HK-2 (cell line): ENCODE results near the gene FBXO30.

Source experiments
- DNase-seq: peaks from one replicate; pipeline ENCODE4 v3.0.0-alpha.2; 2018; ENCODE audit not compliant: unreplicated experiment

Gene FBXO30

GRCh38 chr6:145755682-145756081 lies 58.9 kb downstream of the FBXO30 start:
- DNase-seq, result no peak

DNA sequence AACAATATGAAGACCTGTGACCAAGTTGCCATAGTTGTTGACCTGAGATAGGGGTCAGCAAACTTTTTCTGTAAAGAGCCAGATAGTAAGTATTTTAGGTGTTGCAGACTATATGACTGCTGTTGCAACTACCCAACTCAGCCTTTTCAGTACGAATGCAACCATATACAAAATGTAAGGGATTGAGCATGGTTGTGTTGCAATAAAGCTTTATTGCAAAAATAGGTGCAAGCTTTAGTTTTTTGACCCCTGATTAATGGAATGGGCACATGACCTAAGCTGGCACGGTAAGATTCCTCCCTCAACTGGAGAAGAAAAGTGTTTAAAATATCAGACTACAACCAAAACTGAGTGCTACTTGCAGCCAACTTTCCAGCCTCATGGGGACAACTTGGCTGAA lies 62.0 kb downstream of the FBXO30 start:
- no peak for DNase-seq

DNA sequence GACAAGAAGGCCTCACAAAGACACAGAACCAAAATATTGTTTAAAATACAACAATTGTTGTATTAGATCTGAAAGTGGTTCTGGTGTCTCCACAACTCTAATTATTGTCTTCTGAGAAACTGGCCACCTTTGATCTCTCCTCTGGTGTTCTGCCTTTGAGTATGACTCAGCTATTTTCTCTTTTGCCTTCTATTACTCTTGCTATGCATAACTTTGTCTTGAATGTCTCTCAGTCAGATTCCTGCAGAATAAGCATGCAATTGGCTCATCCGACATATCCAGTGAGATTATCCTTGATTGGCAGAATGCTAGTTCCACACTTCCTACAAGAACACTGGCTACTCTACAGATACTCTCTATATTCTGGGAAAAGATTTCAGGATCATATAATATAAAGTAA lies 65.0 kb downstream of the FBXO30 start:
- DNase-seq, result no peak

DNA sequence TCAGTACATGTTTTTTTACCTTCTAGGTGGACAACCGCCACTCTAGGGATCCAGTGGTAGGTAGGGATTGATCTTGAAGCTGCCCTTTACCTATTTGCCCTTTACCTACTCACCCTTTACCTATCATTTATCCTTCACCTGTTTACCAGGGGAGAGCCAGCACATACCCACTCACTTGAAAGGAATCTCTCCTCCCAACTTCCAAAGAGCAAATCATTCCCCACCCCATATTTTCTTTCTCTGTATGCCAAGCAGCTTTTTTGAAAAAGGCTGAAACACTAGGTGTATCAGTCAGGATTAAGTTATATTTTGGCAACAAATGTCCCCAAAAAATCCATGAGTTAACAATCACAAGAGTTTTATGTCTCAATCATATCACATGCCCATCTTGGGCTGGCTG lies 68.7 kb downstream of the FBXO30 start:
- no peak for DNase-seq

DNA sequence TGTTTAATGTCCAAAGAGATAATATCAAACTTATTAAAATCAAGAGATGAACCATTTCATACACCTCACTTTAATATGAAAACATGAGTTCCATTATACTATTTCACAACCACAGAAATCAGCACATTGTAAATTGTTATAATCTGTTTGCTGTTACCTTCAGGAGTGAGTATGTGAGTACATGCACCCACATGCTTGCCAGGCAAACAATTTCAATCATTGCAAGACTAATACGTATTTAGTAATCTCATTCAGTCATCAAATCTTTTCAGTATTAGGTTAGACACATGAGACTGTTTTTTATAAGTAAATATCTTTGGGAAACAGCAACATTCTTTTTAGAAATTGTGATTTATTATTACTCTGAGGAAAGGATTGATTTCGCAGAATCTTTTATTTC lies 70.0 kb downstream of the FBXO30 start:
- no peak for DNase-seq
